H7 (cell line): ENCODE measurements around the gene APP. TPM values are rescaled to one million over a fixed set of nuclear protein-coding genes. Genes with fewer than 3 reads are reported as not detected.

ENCODE experiments used
- DNase-seq: peaks from one replicate; pipeline ENCODE4 v3.0.0; 2012
- H3K27me3 ChIP-seq: 2 replicates; pipeline ENCODE4 v1.6.0; 2011; ENCODE audit warnings: mild to moderate bottlenecking, low read length; ENCODE audit not compliant: control insufficient read depth, insufficient read depth
- H3K36me3 ChIP-seq: replicated peaks from 2 replicates; pipeline ENCODE4 v1.5.1; 2011; ENCODE audit warnings: low read length; ENCODE audit not compliant: control insufficient read depth, insufficient read depth
- H3K4me3 ChIP-seq: 2 replicates; pipeline ENCODE4 v1.5.1; 2011; ENCODE audit warnings: low read depth, mild to moderate bottlenecking, control low read depth, low read length, moderate library complexity; ENCODE audit not compliant: insufficient read depth
- total RNA-seq: library from RNA; depleted of rRNA; stranded (reverse); fragments of >200 nt; shearing (Covaris generic); gene quantifications from 2 replicates; pipeline ENCODE4 v1.2.3, GENCODE V29; 2014

The APP gene
- total RNA-seq, 1 experiment from 2014 or later: 316 TPM

GRCh38 chr21:25979845-25980616 lies 190.5 kb downstream of the APP start:
- no peak for DNase-seq
- Histone ChIP-seq H3K36me3 (peaks cover 14% of the 10 kb centered on the region), H3K27me3 (no peaks in the 10 kb centered on the region), H3K4me3 (no peak overlapping the region)

- no peak overlapping the region for H3K4me3 ChIP-seq
- H3K27me3 ChIP-seq: no peaks in the 10 kb centered on the region
- H3K36me3 ChIP-seq: peaks cover 26% of the 10 kb centered on the region
- no peak for DNase-seq
Observed at GRCh38 chr21:25977068-25977611, 193.4 kb downstream of the APP start.

- no peaks in the 10 kb centered on the region for H3K27me3 ChIP-seq
- H3K36me3 ChIP-seq: peaks cover 21% of the 10 kb centered on the region
- no peak for DNase-seq
- H3K4me3 ChIP-seq: no peak overlapping the region
Observed at GRCh38 chr21:25974964-25975363, 195.6 kb downstream of the APP start.

DNA sequence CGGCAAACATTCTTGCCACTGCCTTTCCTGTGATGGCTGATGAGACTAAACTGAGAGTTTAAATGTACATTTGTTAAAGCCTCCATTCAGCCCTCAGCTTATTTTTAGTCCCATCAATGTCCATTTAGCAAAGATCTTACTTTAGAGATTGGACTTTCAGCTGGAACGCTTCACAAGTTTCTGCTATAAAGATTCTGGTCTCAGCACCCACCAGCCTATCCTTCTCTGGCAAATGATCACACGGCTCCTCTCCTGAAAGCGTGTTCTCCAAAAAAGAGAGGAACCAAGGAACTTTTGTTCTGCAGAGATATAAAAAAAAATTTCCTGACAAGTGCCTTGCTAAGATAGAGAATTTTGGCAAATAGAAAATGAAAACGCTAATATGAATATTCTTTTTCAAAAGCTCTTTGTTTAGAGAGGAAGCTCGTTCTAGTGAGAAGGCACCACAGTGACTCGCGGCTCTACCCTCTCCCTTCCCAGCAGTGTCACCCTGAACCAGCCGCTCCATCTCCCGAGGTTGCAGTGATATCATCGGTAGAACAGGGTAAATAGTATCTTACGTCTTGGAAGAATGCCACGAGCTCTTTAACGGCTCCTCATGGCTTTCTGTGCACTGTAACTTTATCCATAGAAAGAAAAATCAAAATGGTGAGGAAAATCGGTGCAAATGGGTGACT lies 200.2 kb downstream of the APP start:
- no peak for DNase-seq
- H3K36me3 ChIP-seq: peaks cover 15% of the 10 kb centered on the region
- H3K27me3 ChIP-seq: no peaks in the 10 kb centered on the region
- H3K4me3 ChIP-seq: no peak overlapping the region

DNA sequence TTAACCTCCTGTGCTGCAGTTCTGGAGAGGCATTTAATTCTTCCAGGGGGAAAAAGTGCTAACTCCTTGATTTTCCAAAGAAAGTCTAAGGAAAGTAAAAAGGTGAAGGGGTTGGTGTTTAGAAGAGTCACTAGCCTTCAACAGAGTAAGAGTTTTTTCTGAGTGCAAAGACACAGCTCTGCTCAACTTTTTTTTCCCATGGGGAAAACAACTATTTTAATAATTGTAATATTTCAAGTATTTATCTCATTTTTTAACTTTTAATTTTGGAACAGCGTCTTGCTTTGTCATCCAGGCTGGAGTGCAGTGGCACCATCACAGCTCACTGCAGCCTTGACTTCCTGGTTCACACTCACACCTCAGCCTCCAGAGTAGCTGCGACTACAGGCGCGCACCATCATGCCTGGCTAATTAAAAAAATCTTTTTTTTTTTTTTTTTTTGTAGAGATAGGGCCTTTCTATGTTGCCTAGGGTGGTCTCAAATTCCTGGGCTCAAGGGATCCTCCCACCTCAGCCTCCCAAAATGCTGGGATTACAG lies 202.6 kb downstream of the APP start:
- H3K4me3 ChIP-seq: no peak overlapping the region
- no peaks in the 10 kb centered on the region for H3K27me3 ChIP-seq
- H3K36me3 ChIP-seq: peaks cover 2% of the 10 kb centered on the region
- DNase-seq: no peak

DNA sequence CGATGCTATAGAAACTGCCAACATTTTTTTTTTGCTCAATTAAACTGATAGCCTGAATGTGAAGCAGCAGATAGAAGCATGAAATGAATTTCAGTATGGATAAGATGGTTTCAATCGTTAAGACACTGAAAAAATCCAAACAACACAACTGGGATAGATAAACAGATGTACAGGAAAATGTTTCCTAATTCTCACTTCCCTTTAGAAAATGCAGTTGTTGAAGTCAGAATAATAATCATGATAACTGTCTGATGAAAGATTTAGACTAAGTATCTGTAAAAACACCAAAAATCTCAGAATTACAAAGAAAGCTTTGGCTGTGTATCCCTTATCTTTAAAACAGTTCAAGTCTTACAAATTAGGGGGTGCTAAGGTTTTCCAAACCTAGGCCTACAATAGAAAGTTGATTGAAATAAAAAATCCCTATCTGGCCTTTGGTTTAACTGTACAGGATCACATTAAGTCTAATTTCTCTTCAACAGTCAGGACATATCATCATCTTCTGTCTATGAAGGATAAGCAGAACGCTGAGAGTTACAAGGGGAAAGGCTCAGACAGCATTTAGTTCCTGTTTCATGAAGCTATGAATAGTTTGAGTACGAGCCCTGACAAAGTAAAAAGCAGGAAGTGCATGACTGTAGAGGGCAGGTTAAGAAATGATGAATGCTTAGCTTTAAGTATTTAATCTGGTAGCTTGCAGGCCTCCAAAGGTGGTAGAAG lies 203.2 kb downstream of the APP start:
- peaks cover 2% of the 10 kb centered on the region for H3K36me3 ChIP-seq
- H3K4me3 ChIP-seq: no peak overlapping the region
- H3K27me3 ChIP-seq: no peaks in the 10 kb centered on the region
- no peak for DNase-seq

DNA sequence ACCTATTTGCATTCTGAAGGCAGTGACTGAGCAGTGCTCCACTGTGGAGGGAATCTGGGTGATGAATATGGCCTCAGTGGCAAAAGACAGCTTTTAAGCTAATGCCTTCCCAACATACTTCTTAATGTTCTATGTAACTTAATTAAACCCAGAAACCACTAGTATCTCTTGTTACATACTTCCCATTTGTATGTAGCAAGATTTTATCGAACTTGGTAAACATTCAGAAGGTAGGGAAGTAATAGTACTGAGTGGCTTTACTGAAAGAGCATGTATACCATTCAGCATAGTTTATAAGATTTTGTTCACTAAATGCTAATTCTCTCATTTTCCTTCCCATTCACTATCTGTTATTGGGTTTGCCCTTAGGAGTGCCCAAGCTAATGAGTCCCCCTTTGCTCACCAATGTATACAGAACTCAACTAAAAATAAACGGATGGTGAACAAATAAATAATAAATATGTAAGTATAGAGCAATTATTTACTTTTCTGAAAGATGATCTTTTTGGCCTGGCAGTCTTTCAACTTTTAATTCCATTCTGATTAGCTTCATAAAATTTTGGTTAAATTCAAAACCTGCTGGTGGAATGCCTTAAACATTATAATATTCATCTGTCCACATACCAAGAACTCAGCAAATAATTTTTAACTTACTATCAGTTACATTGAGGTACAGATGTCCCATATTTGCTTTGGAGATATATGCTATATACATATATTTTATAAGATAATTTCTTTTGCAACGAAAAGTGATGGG lies 204.4 kb downstream of the APP start:
- Histone ChIP-seq H3K4me3 (no peak overlapping the region), H3K36me3 (no peaks in the 10 kb centered on the region; the same call in none of the 2 replicates), H3K27me3 (no peaks in the 10 kb centered on the region)
- DNase-seq: no peak

DNA sequence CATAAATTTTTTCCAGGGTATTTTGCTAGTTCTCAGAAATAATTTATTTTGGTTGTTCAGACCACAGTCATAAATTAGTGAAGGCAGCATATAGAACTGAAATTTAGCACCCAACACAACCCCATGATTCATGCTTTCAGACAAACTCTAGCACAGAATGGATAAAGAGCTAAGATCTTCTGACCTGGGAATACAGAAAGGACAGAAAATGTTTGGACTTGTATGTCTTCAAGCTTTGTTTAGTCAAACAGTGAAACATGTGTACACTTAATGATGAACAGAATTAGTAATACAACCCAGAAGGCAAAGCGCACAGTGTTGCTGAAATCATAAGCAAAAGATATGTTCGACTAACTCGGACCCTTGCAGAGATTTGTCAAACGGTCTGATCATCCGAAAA lies 205.6 kb downstream of the APP start:
- H3K4me3 ChIP-seq: no peak overlapping the region
- no peak for DNase-seq
- no peaks in the 10 kb centered on the region for H3K27me3 ChIP-seq
- no peaks in the 10 kb centered on the region; the same call in none of the 2 replicates for H3K36me3 ChIP-seq

- Histone ChIP-seq H3K36me3 (no peaks in the 10 kb centered on the region; the same call in 1 of the 2 replicates), H3K4me3 (no peak overlapping the region), H3K27me3 (no peaks in the 10 kb centered on the region)
- no peak for DNase-seq
Observed at GRCh38 chr21:25964015-25964414, 206.6 kb downstream of the APP start.

GRCh38 chr21:25963181-25963580 lies 207.4 kb downstream of the APP start:
- Histone ChIP-seq H3K4me3 (no peak overlapping the region), H3K27me3 (no peaks in the 10 kb centered on the region), H3K36me3 (peaks cover 3% of the 10 kb centered on the region)
- no peak for DNase-seq

- H3K4me3 ChIP-seq: no peak overlapping the region
- peak; percentile 28 for DNase-seq
- peaks cover 3% of the 10 kb centered on the region for H3K36me3 ChIP-seq
- no peaks in the 10 kb centered on the region for H3K27me3 ChIP-seq
Observed at GRCh38 chr21:25961042-25961441, 209.5 kb downstream of the APP start.

DNA sequence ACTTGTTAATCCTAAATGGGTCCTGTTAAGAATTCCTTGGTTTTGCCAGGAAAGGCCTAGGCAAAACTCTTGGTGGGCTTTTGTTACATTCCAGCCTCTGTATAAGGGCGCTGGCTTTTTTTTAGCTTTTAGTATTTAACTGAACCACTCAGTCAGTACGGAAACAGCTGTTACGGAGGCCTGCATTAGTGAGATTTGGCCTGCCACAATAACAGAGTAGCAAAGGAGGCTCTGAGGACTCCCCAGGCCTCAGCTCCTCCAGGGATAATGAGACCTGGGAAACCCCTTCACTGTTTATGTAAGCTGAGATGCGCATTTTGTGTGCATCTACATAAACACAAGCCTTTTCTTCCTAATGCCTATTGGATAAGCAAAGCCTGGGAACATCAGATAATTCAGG lies 210.2 kb downstream of the APP start:
- Histone ChIP-seq H3K4me3 (no peak overlapping the region), H3K36me3 (peaks cover 6% of the 10 kb centered on the region), H3K27me3 (no peaks in the 10 kb centered on the region)
- DNase-seq: peak; percentile 44

- no peaks in the 10 kb centered on the region for H3K27me3 ChIP-seq
- H3K36me3 ChIP-seq: peaks cover 7% of the 10 kb centered on the region
- no peak for DNase-seq
- no peak overlapping the region for H3K4me3 ChIP-seq
Observed at GRCh38 chr21:25959799-25960198, 210.8 kb downstream of the APP start.
